ENCODE data around the gene STK32C. TPM values are rescaled to one million over a fixed set of nuclear protein-coding genes. Genes with fewer than 3 reads are reported as not detected.

The STK32C gene
- total and polyA plus RNA-seq, 2 of the 4 experiments (the other 2 are of a cell fraction): 5.0 to 8.3 TPM

GRCh38 chr10:132169031-132169765 lies 138.6 kb downstream of the STK32C start:
- ATAC-seq (ENCODE audit: low read depth) (no peak), DNase-seq (no peak)
- Histone ChIP-seq H3K56ac (ENCODE audit: extremely low read depth, insufficient read depth, low read length) (no peak overlapping the region), H3K27me3 (ENCODE audit: control insufficient read depth, insufficient read depth, low read length) (peaks cover 12% of the 10 kb centered on the region), H3K9me1 (ENCODE audit: insufficient read depth, low read length) (no peaks in the 10 kb centered on the region), H3K14ac (replicated peaks; ENCODE audit: low read depth, low read length) (no peak overlapping the region), H4K91ac (ENCODE audit: insufficient read depth, low read depth, low read length) (no peak overlapping the region), H3K79me1 (ENCODE audit: low read depth in 1 of 2, low read length in 2 of 2) (no peaks in the 10 kb centered on the region), H2BK15ac (ENCODE audit: low read depth, low read length) (no peak overlapping the region), H2AK5ac (ENCODE audit: low read depth, low read length) (no peak overlapping the region), H3K4me2 (ENCODE audit: low read depth, low read length) (no peak overlapping the region), H2BK5ac (ENCODE audit: low read depth, low read length, poor library complexity, severe bottlenecking) (no peak overlapping the region), H4K20me1 (ENCODE audit: insufficient read depth, low read length) (no peaks in the 10 kb centered on the region), H3K4ac (ENCODE audit: low read depth, low read length) (no peak overlapping the region), H3K27ac (ENCODE audit: insufficient read depth, low read length) (no peak overlapping the region), H3K9ac (ENCODE audit: low read depth, low read length) (no peak overlapping the region), H2BK20ac (ENCODE audit: low read depth, low read length) (no peak overlapping the region), H4K8ac (ENCODE audit: low read depth in 2 of 2, low read length in 2 of 2) (no peak overlapping the region), H3K23ac (ENCODE audit: low read depth, low read length) (no peak overlapping the region), H2AK9ac (replicated peaks; ENCODE audit: low read depth, low read length, poor library complexity) (no peak overlapping the region), H3K18ac (ENCODE audit: low read depth, low read length) (no peak overlapping the region), H4K5ac (ENCODE audit: low read depth, low read length) (no peak overlapping the region), H3K4me1 (ENCODE audit: control insufficient read depth, insufficient read depth, low read length) (no peaks in the 10 kb centered on the region), H3K4me3 (ENCODE audit: insufficient read depth, low read depth, low read length) (no peak overlapping the region), H2AFZ (replicated peaks; ENCODE audit: low read length, poor library complexity) (no peak overlapping the region), H3K36me3 (ENCODE audit: control insufficient read depth, insufficient read depth, low read length) (no peaks in the 10 kb centered on the region), H2BK120ac (ENCODE audit: low read depth, low read length) (no peak overlapping the region), H3K9me3 (ENCODE audit: control insufficient read depth, insufficient read depth, low read length) (no peaks in the 10 kb centered on the region; the same call in 1 of the 2 replicates)
- dilution Hi-C loops (cut with HindIII; ENCODE audit: low sequenced_read_pairs, unreplicated experiment) (no loop called here), in situ Hi-C loops (cut with MboI; ENCODE audit: low sequenced_read_pairs) (no loop called here), intact Hi-C loops (cut with micrococcal nuclease) (no loop called here)
- WGBS, 2 experiments (ENCODE audit: extremely low coverage in 2 of 2, insufficient read length in 1 of 2): 83% methylated on average over 19 of the region's 42 CpGs; no CpG with 5 or more reads in 1 of the 2 experiments
- ChIA-PET POLR2A (ENCODE audit: unreplicated experiment) (no interaction called here), CTCF (no interaction called here)
- no TSS peak for BruUV-seq (replicated peaks)
- TF ChIP-seq SMC3 (IDR thresholded peaks at IDR 0.05; ENCODE audit: low read depth, low read length): no peak
- TF ChIP-seq MXI1 (IDR thresholded peaks at IDR 0.05; ENCODE audit: borderline replicate concordance, low read depth, low read length): no peak
- no peak for TF ChIP-seq CTCF (conservative IDR thresholded peaks at IDR 0.05; ENCODE audit: low read depth, low read length)
- no peak for TF ChIP-seq USF2 (IDR thresholded peaks at IDR 0.05; ENCODE audit: low read depth, low read length)
- TF ChIP-seq ELK1 (IDR thresholded peaks at IDR 0.05; ENCODE audit: borderline replicate concordance, low read depth, low read length): no peak
- no peak for TF ChIP-seq MAFK (IDR thresholded peaks at IDR 0.05; ENCODE audit: low read depth, low read length)
- no peak for TF ChIP-seq NFE2L2 (IDR thresholded peaks at IDR 0.05; ENCODE audit: low read depth, low read length)
- TF ChIP-seq FOS (IDR thresholded peaks at IDR 0.05; ENCODE audit: low read depth, low read length): no peak
- TF ChIP-seq CEBPB (IDR thresholded peaks at IDR 0.05; ENCODE audit: low read depth, low read length): no peak
- TF ChIP-seq RCOR1 (IDR thresholded peaks at IDR 0.05; ENCODE audit: insufficient replicate concordance, low read length): no peak
- TF ChIP-seq POLR2A (IDR thresholded peaks at IDR 0.05; ENCODE audit: low read depth, low read length): no peak
- TF ChIP-seq RFX5 (IDR thresholded peaks at IDR 0.05; ENCODE audit: low read depth, low read length): no peak
- no peak for TF ChIP-seq BHLHE40 (IDR thresholded peaks at IDR 0.05; ENCODE audit: low read depth, low read length)
